ENCODE measurements around the gene SLC43A2. TPM values are rescaled to one million over a fixed set of nuclear protein-coding genes. Genes with fewer than 3 reads are reported as not detected.

The SLC43A2 gene
- total RNA-seq, 1 experiment from 2014 or later, result 12.6 TPM

- Histone ChIP-seq H3K79me2 (ENCODE audit: insufficient read depth, low read length) (peaks cover 63% of the 10 kb centered on the region), H3K27ac (ENCODE audit: low read depth, low read length) (no peak overlapping the region), H3K4me3 (replicated peaks in 1 of 2; ENCODE audit: low read depth in 1 of 2, low read length in 2 of 2) (no peak overlapping the region), H3K9me2 (ENCODE audit: insufficient read depth) (no peaks in the 10 kb centered on the region), H3K36me3 (ENCODE audit: control insufficient read depth in 1 of 2, insufficient read depth in 2 of 2, low read length in 2 of 2) (peaks cover 33 to 54% of the 10 kb centered on the region in 2 experiments; a peak in 3 of 4 replicates), H3K9me3 (ENCODE audit: control insufficient read depth in 1 of 2, insufficient read depth in 1 of 2, low read depth in 1 of 2, low read length in 2 of 2) (no peaks in the 10 kb centered on the region), H3K4me1 (ENCODE audit: control insufficient read depth in 1 of 2, insufficient read depth in 2 of 2, low read length in 2 of 2) (no peaks in the 10 kb centered on the region), H3K4me2 (ENCODE audit: low read length) (no peak overlapping the region), H3K9ac (ENCODE audit: low read length) (no peak overlapping the region), H3K27me3 (ENCODE audit: insufficient read depth, low read length) (no peaks in the 10 kb centered on the region), H4K20me1 (ENCODE audit: insufficient read depth) (no peaks in the 10 kb centered on the region), H2AFZ (ENCODE audit: low read depth, low read length, poor library complexity, severe bottlenecking) (no peak overlapping the region)
- intact Hi-C loops (cut with micrococcal nuclease), result no loop called here
- POLR2A ChIA-PET, result no interaction called here
- TF ChIP-seq EZH2 (IDR thresholded peaks at IDR 0.05), result no peak
- TF ChIP-seq RAD21 (IDR thresholded peaks at IDR 0.05; ENCODE audit: low read depth), result no peak
- TF ChIP-seq EZH2phosphoT487 (IDR thresholded peaks at IDR 0.05; ENCODE audit: borderline replicate concordance), result no peak
- no peak for TF ChIP-seq CEBPB (IDR thresholded peaks at IDR 0.05; ENCODE audit: low read depth)
- no peak for TF ChIP-seq SRF (IDR thresholded peaks at IDR 0.05; ENCODE audit: low read depth)
- TF ChIP-seq FOSL1 (IDR thresholded peaks at IDR 0.05; ENCODE audit: low read depth), result no peak
- TF ChIP-seq MAX (IDR thresholded peaks at IDR 0.05), result no peak
- no peak for TF ChIP-seq REST (IDR thresholded peaks at IDR 0.05; ENCODE audit: low read depth)
- no peak for TF ChIP-seq ZFX (IDR thresholded peaks at IDR 0.05)
- no peak for TF ChIP-seq CTCF (IDR thresholded peaks at IDR 0.05 in 2 of 3, conservative IDR thresholded peaks at IDR 0.05 in 1 of 3; ENCODE audit: borderline replicate concordance in 1 of 3, insufficient read depth in 1 of 3, low read depth in 2 of 3, low read length in 2 of 3)
- no peak for TF ChIP-seq TCF7L2 (IDR thresholded peaks at IDR 0.05; ENCODE audit: borderline replicate concordance, extremely low read depth, insufficient read depth, insufficient read length)
- no peak for TF ChIP-seq CBX3 (IDR thresholded peaks at IDR 0.05; ENCODE audit: low read depth)
- TF ChIP-seq JUND (IDR thresholded peaks at IDR 0.05), result no peak
- no peak for TF ChIP-seq EGR1 (IDR thresholded peaks at IDR 0.05; ENCODE audit: low read depth)
- no peak for TF ChIP-seq SIN3A (IDR thresholded peaks at IDR 0.05; ENCODE audit: low read depth)
- TF ChIP-seq ZNF274 (IDR thresholded peaks at IDR 0.05; ENCODE audit: low read depth, low read length), result no peak
- no peak for TF ChIP-seq YY1 (IDR thresholded peaks at IDR 0.05; ENCODE audit: extremely low read depth, insufficient replicate concordance, low read depth, low read length)
- TF ChIP-seq ZBTB33 (IDR thresholded peaks at IDR 0.05; ENCODE audit: extremely low read depth, insufficient replicate concordance, low read length), result no peak
- DNase-seq (ENCODE audit: low read depth, low spot score), result no peak
- no TSS peak for BruUV-seq (replicated peaks)
- RAD21 ChIA-PET (ENCODE audit: low non-redundant PET in 1 of 2, low total read pairs in 2 of 2, uncharacterized antibody in 2 of 2, unreplicated experiment in 2 of 2), result no interaction called here
- no peak for ATAC-seq
- CTCF ChIA-PET, result no interaction called here
These were observed 75.0 kb downstream of the SLC43A2 start for GRCh38 chr17:1553354-1554266.
